BLaER1 treated with 17β-estradiol and CSF1 and Interleukin-3, amounts not matched to agents 10 nM and 100 nM (cell line): ENCODE data around the gene MAX.

Experiments
- H3K27ac ChIP-seq, 11 experiments: shearing (Covaris generic); formaldehyde crosslinking; 2 replicates each; pipeline ENCODE4 v1.8.1; 2022
- H3K27me3 ChIP-seq, 11 experiments: shearing (Covaris generic); formaldehyde crosslinking; 2 replicates each; pipeline ENCODE4 v1.8.1; 2022
- H3K36me3 ChIP-seq, 11 experiments: shearing (Covaris generic); formaldehyde crosslinking; 2 replicates each; pipeline ENCODE4 v1.8.1; 2022
- H3K4me1 ChIP-seq, 10 experiments: shearing (Covaris generic); formaldehyde crosslinking; 2 replicates each; pipeline ENCODE4 v1.8.1; 2022
- H3K4me2 ChIP-seq, 11 experiments: shearing (Covaris generic); formaldehyde crosslinking; 2 replicates each; pipeline ENCODE4 v1.8.1; 2022
- H3K4me3 ChIP-seq, 10 experiments: shearing (Covaris generic); formaldehyde crosslinking; 2 replicates each; pipeline ENCODE4 v1.8.1; 2022
- H3K9ac ChIP-seq, 11 experiments: shearing (Covaris generic); formaldehyde crosslinking; 2 replicates each; pipeline ENCODE4 v1.8.1; 2022
- H3K9me3 ChIP-seq, 11 experiments: shearing (Covaris generic); formaldehyde crosslinking; replicated peaks in 1 of 11; 2 replicates each; pipeline ENCODE4 v1.8.1; 2022
- H4K20me1 ChIP-seq, 11 experiments: shearing (Covaris generic); formaldehyde crosslinking; 2 replicates each; pipeline ENCODE4 v1.8.1; 2022
- Cebpa-rat ChIP-seq, 11 experiments: shearing (Covaris generic); IDR thresholded peaks; 2 replicates each; pipeline ENCODE4 v1.8.1; 2022

Gene MAX

GRCh38 chr14:65109357-65109756 lies 7.0 kb upstream of the MAX start:
- Histone ChIP-seq H3K27ac (0 out of 22 replicates have a peak overlapping the region, but pooled peaks of 1 of the 11 experiments have one; percentile 4), H3K4me2 (peak overlapping the region in 9 of 11 experiments; percentile 13 to 81 (median 72); a peak in 15 of 22 replicates), H3K9ac (no peak overlapping the region), H3K36me3 (no peaks in the 10 kb centered on the region), H3K27me3 (no peaks in the 10 kb centered on the region), H3K4me1 (peaks cover 9 to 92% (median 61%) of the 10 kb centered on the region in 10 experiments), H4K20me1 (no peaks in the 10 kb centered on the region), H3K9me3 (peaks cover 0 to 4% (median 0%) of the 10 kb centered on the region in 11 experiments; a peak in 1 of 22 replicates), H3K4me3 (no peak overlapping the region)
- TF ChIP-seq Cebpa-rat (IDR thresholded peaks at IDR 0.05), result no peak

GRCh38 chr14:65107200-65107599 lies 4.9 kb upstream of the MAX start:
- Histone ChIP-seq H3K9me3 (no peaks in the 10 kb centered on the region), H4K20me1 (no peaks in the 10 kb centered on the region), H3K4me1 (peaks cover 18 to 90% (median 72%) of the 10 kb centered on the region in 10 experiments), H3K4me3 (peak overlapping the region in 1 of 10 experiments; percentile 10; a peak in 1 of 20 replicates), H3K27ac (peak overlapping the region in 5 of 11 experiments; percentile 23 to 67 (median 54); a peak in 9 of 22 replicates), H3K9ac (peak overlapping the region in 3 of 11 experiments; percentile 6 to 37 (median 19); a peak in 3 of 22 replicates), H3K27me3 (no peaks in the 10 kb centered on the region), H3K4me2 (peak overlapping the region; percentile 37 to 81 (median 72)), H3K36me3 (no peaks in the 10 kb centered on the region)
- TF ChIP-seq Cebpa-rat (IDR thresholded peaks at IDR 0.05), result no peak

GRCh38 chr14:65106736-65107135 lies 4.4 kb upstream of the MAX start:
- H3K36me3 ChIP-seq, result no peaks in the 10 kb centered on the region
- no peak for TF ChIP-seq Cebpa-rat (IDR thresholded peaks at IDR 0.05)
- peaks cover 18 to 87% (median 71%) of the 10 kb centered on the region in 10 experiments for H3K4me1 ChIP-seq
- no peak overlapping the region; a peak in 1 of 22 replicates for H3K9ac ChIP-seq
- H3K4me3 ChIP-seq, result no peak overlapping the region
- H3K4me2 ChIP-seq, result peak overlapping the region in 8 of 11 experiments; percentile 42 to 81 (median 74); a peak in 17 of 22 replicates
- H3K27me3 ChIP-seq, result no peaks in the 10 kb centered on the region
- H4K20me1 ChIP-seq, result peaks cover 0 to 4% (median 0%) of the 10 kb centered on the region in 11 experiments; a peak in 4 of 22 replicates
- peak overlapping the region in 4 of 11 experiments; percentile 53 to 67 (median 54); a peak in 5 of 22 replicates for H3K27ac ChIP-seq
- H3K9me3 ChIP-seq, result no peaks in the 10 kb centered on the region

- H3K4me2 ChIP-seq, result peak overlapping the region in 8 of 11 experiments; percentile 42 to 81 (median 74); a peak in 16 of 22 replicates
- no peak for TF ChIP-seq Cebpa-rat (IDR thresholded peaks at IDR 0.05)
- H3K27ac ChIP-seq, result peak overlapping the region in 2 of 11 experiments; percentile 54; a peak in 4 of 22 replicates
- H3K9me3 ChIP-seq, result no peaks in the 10 kb centered on the region
- no peak overlapping the region; a peak in 1 of 22 replicates for H3K9ac ChIP-seq
- H3K27me3 ChIP-seq, result no peaks in the 10 kb centered on the region
- H3K4me3 ChIP-seq, result no peak overlapping the region
- H4K20me1 ChIP-seq, result peaks cover 0 to 5% (median 0%) of the 10 kb centered on the region in 11 experiments; a peak in 4 of 22 replicates
- H3K36me3 ChIP-seq, result no peaks in the 10 kb centered on the region
- H3K4me1 ChIP-seq, result peaks cover 18 to 82% (median 67%) of the 10 kb centered on the region in 10 experiments
Measured at GRCh38 chr14:65106316-65106715, 4.0 kb upstream of the MAX start.

GRCh38 chr14:65104791-65105190 lies 2.5 kb upstream of the MAX start:
- TF ChIP-seq Cebpa-rat (IDR thresholded peaks at IDR 0.05), result no peak
- Histone ChIP-seq H3K4me3 (no peak overlapping the region), H3K9me3 (no peaks in the 10 kb centered on the region), H3K9ac (no peak overlapping the region), H3K27me3 (no peaks in the 10 kb centered on the region), H4K20me1 (peaks cover 0 to 21% (median 8%) of the 10 kb centered on the region in 11 experiments; a peak in 7 of 22 replicates), H3K4me2 (peak overlapping the region in 2 of 11 experiments; percentile 64 to 70; a peak in 3 of 22 replicates), H3K27ac (no peak overlapping the region), H3K36me3 (peaks cover 4 to 10% (median 8%) of the 10 kb centered on the region in 11 experiments; a peak in 16 of 22 replicates), H3K4me1 (peaks cover 31 to 81% (median 65%) of the 10 kb centered on the region in 10 experiments)

- TF ChIP-seq Cebpa-rat (IDR thresholded peaks at IDR 0.05), result no peak
- peak overlapping the region; percentile 64 to 99 (median 76) for H3K4me3 ChIP-seq
- H3K4me2 ChIP-seq, result peak overlapping the region; percentile 64 to 95 (median 91)
- H3K9me3 ChIP-seq, result no peaks in the 10 kb centered on the region
- peaks cover 5 to 19% (median 11%) of the 10 kb centered on the region in 11 experiments; a peak in 16 of 22 replicates for H3K36me3 ChIP-seq
- peaks cover 44 to 81% (median 63%) of the 10 kb centered on the region in 10 experiments for H3K4me1 ChIP-seq
- H4K20me1 ChIP-seq, result peaks cover 0 to 31% (median 9%) of the 10 kb centered on the region in 11 experiments; a peak in 15 of 22 replicates
- peak overlapping the region in 10 of 11 experiments; percentile 36 to 71 (median 65); a peak in 19 of 22 replicates for H3K27ac ChIP-seq
- H3K9ac ChIP-seq, result peak overlapping the region; percentile 53 to 82 (median 72)
- H3K27me3 ChIP-seq, result no peaks in the 10 kb centered on the region
Measured at GRCh38 chr14:65103150-65103760, 938 bp upstream of the MAX start.

GRCh38 chr14:65101631-65102440 lies 481 bp downstream of the MAX start:
- Histone ChIP-seq H3K4me2 (peak overlapping the region; percentile 78 to 93 (median 86)), H3K9me3 (no peaks in the 10 kb centered on the region), H3K36me3 (peaks cover 19 to 33% (median 24%) of the 10 kb centered on the region in 11 experiments; a peak in 21 of 22 replicates), H3K27ac (peak overlapping the region; percentile 88 to 97 (median 92)), H3K4me3 (peak overlapping the region; percentile 93 to 100 (median 99)), H3K4me1 (peaks cover 47 to 81% (median 63%) of the 10 kb centered on the region in 10 experiments), H3K9ac (peak overlapping the region; percentile 93 to 98 (median 96)), H4K20me1 (peaks cover 7 to 45% (median 22%) of the 10 kb centered on the region in 11 experiments; a peak in 16 of 22 replicates), H3K27me3 (no peaks in the 10 kb centered on the region)
- TF ChIP-seq Cebpa-rat (IDR thresholded peaks at IDR 0.05), result no peak

GRCh38 chr14:65100922-65101541 lies 1.3 kb downstream of the MAX start:
- peak overlapping the region; percentile 37 to 97 (median 92); a peak in 19 of 22 replicates for H3K27ac ChIP-seq
- peak overlapping the region; percentile 93 to 100 (median 99) for H3K4me3 ChIP-seq
- peaks cover 26 to 41% (median 32%) of the 10 kb centered on the region in 11 experiments for H3K36me3 ChIP-seq
- H3K9me3 ChIP-seq, result no peaks in the 10 kb centered on the region
- peak overlapping the region; percentile 93 to 98 (median 96) for H3K9ac ChIP-seq
- H3K27me3 ChIP-seq, result no peaks in the 10 kb centered on the region
- H3K4me2 ChIP-seq, result peak overlapping the region; percentile 78 to 93 (median 86)
- H3K4me1 ChIP-seq, result peaks cover 54 to 81% (median 64%) of the 10 kb centered on the region in 10 experiments
- peaks cover 15 to 54% (median 30%) of the 10 kb centered on the region in 11 experiments; a peak in 18 of 22 replicates for H4K20me1 ChIP-seq
- no peak for TF ChIP-seq Cebpa-rat (IDR thresholded peaks at IDR 0.05)
